ENCODE data around the gene INTS15. TPM values are rescaled to one million over a fixed set of nuclear protein-coding genes. Genes with fewer than 3 reads are reported as not detected.

The INTS15 gene
- total and polyA plus RNA-seq, 9 of the 15 experiments (the other 6 are each of a cell fraction or from before 2014, with no cell fraction given) = 0.52 to 28.9 (median 11.6) TPM

DNA sequence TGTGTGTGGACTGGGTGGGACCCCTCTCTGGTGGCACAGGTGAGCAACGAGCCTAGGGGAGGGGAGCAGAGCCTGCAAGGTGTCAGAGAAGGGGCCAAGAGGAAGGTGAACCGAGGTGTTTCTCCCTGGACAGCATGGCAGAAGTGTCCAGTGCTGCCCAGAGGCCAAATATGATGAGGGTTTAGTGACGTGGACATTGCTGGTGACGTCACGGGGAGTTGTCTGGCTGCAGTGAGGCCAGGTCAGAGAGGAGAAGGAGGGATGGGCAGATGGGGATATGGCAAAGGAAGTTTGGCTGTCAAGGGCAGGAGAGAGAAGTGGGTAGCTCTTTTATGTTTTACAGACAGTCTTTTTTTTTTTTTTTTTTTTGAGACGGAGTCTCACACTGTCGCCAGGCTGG lies 23.0 kb downstream of the INTS15 start (continued):
- TF ChIP-seq, protein P1, sequence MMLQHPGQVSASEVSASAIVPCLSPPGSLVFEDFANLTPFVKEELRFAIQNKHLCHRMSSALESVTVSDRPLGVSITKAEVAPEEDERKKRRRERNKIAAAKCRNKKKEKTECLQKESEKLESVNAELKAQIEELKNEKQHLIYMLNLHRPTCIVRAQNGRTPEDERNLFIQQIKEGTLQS (IDR thresholded peaks at IDR 0.05) = peak; percentile 61
- TF ChIP-seq, protein P1 (CRISPR knock-in tag; conservative IDR thresholded peaks at IDR 0.05) = no peak
- no peak for TF ChIP-seq ZKSCAN1 (IDR thresholded peaks at IDR 0.05; ENCODE audit: low read depth, low read length)

DNA sequence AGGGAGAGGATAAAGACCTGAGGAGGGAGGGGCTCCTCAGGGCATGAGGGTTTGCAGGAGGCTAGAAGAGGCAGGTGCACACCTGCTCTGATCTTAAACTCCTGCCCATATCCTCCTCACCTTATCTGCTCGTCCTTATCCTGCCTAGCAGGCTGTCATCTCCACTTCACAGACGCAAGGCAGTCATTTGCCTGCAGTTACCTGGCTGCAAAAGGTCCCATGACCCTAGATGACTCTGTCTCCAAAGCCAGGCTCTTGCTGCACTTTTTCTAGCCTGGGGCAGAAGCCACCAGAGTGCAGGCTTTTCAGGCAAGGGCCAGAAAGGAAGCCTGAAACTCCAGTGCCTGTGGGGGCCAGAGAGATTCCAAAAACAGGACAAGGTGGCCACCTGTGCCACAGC lies 23.9 kb downstream of the INTS15 start:
- H3K36me3 ChIP-seq (ENCODE audit: control insufficient read depth, insufficient read depth, low read length) = no peaks in the 10 kb centered on the region
- no peaks in the 10 kb centered on the region for H4K20me1 ChIP-seq (replicated peaks; ENCODE audit: control insufficient read depth, insufficient read depth, low read length)
- FAIRE-seq (no peak), ATAC-seq (no peak), DNase-seq (ENCODE audit: extremely low read depth in 1 of 4, low spot score in 3 of 4) (no peak)
- no peaks in the 10 kb centered on the region for H3K9me1 ChIP-seq (ENCODE audit: control insufficient read depth, insufficient read depth, low read length)
- ChIA-PET POLR2A (no interaction called here), CTCF (ENCODE audit: low intra/inter-chr PET ratio) (no interaction called here)
- TF ChIP-seq CBFA2T3 (IDR thresholded peaks at IDR 0.05) (0 out of 2 replicates have a peak, but pooled peaks have one; percentile 22), ZNF134 (CRISPR knock-in tag; conservative IDR thresholded peaks at IDR 0.05) (no peak), KLF6 (CRISPR knock-in tag; IDR thresholded peaks at IDR 0.05; ENCODE audit: borderline replicate concordance) (no peak), EP300 (IDR thresholded peaks at IDR 0.05; ENCODE audit: low read length) (no peak), ZNF79 (CRISPR knock-in tag; IDR thresholded peaks at IDR 0.05; ENCODE audit: low read depth) (no peak)
- H3K4me3 ChIP-seq = no peak overlapping the region
- WGBS (ENCODE audit: insufficient coverage, low coverage, missing lambda C conversion rate) = 0% methylated on average over 2 of the region's 2 CpGs
- no peak overlapping the region for H3K4me2 ChIP-seq (ENCODE audit: insufficient read depth, low read length)
- no peak overlapping the region for H3K27ac ChIP-seq (ENCODE audit: extremely low read depth, low read depth, low read length)
- no peaks in the 10 kb centered on the region for H3K79me2 ChIP-seq (ENCODE audit: control insufficient read depth, insufficient read depth, low read length)
- H3K4me1 ChIP-seq (replicated peaks in 1 of 2; ENCODE audit: control insufficient read depth in 2 of 2, insufficient read depth in 2 of 2, low read length in 2 of 2) = peaks cover 0 to 16% of the 10 kb centered on the region in 2 experiments; a peak in 2 of 5 replicates
- no peak overlapping the region for H3K9ac ChIP-seq (ENCODE audit: insufficient read depth in 1 of 2, low read depth in 2 of 2, low read length in 2 of 2)
- intact Hi-C loops (cut with micrococcal nuclease) (no loop called here), in situ Hi-C loops (cut with MboI) (no loop called here)
- H3K9me3 ChIP-seq (replicated peaks; ENCODE audit: control insufficient read depth, insufficient read depth, low read depth, low read length) = no peaks in the 10 kb centered on the region
- BruUV-seq (replicated peaks) = no TSS peak
- H3K27me3 ChIP-seq (ENCODE audit: control insufficient read depth in 2 of 2, insufficient read depth in 2 of 2, low read length in 2 of 2) = peaks cover 22 to 53% of the 10 kb centered on the region in 2 experiments
- H2AFZ ChIP-seq (ENCODE audit: low read depth, low read length) = no peak overlapping the region

Measured in K562 (cell line).